ENCODE data around the gene PTPRM. TPM values are rescaled to one million over a fixed set of nuclear protein-coding genes. Genes with fewer than 3 reads are reported as not detected.

Gene PTPRM
- total and polyA plus RNA-seq, 4 donors = 9.2 to 23.0 (median 12.7) TPM

DNA sequence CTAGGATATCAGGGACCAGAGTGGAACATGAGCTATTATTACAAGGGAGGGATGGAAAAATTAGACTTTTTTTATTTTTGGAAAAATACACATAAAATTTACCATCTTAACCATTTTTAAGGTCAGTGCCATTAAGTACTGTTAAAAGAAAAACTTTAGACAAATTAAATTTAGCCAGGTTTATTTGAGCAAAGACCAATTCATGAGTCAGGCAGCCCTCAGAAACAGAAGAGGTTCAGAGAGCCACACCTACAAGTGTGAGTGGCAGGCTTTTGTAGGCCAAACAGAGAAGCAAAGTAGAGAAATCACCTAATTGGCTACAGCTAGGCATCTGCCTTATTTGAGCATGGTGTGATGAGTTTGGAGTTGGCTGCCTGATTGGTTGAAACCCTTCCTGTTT, 740.8 kb downstream of the PTPRM start:
- Histone ChIP-seq H3K36me3 (ENCODE audit: control insufficient read depth in 4 of 4, insufficient read depth in 3 of 4, low read depth in 1 of 4, low read length in 3 of 4) (no peaks in the 10 kb centered on the region), H3K4me1 (ENCODE audit: control insufficient read depth in 4 of 4, insufficient read depth in 4 of 4, low read length in 3 of 4) (no peaks in the 10 kb centered on the region), H3K27me3 (ENCODE audit: control insufficient read depth in 4 of 4, insufficient read depth in 4 of 4, low read length in 3 of 4) (no peaks in the 10 kb centered on the region), H3K9ac (ENCODE audit: low read depth in 1 of 2, low read length in 2 of 2) (no peak overlapping the region), H3K4me3 (ENCODE audit: low read depth in 1 of 3, low read length in 3 of 3) (no peak overlapping the region), H3K27ac (ENCODE audit: low read depth in 1 of 2, low read length in 2 of 2) (no peak overlapping the region), H3K9me3 (ENCODE audit: control insufficient read depth in 4 of 4, low read length in 3 of 4) (no peaks in the 10 kb centered on the region)
- TF ChIP-seq MAX (IDR thresholded peaks at IDR 0.05) = no peak
- no peak for TF ChIP-seq YY1 (IDR thresholded peaks at IDR 0.05)
- no peak for TF ChIP-seq RAD21 (IDR thresholded peaks at IDR 0.05)
- TF ChIP-seq, protein P1, sequence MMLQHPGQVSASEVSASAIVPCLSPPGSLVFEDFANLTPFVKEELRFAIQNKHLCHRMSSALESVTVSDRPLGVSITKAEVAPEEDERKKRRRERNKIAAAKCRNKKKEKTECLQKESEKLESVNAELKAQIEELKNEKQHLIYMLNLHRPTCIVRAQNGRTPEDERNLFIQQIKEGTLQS (IDR thresholded peaks at IDR 0.05) = no peak
- TF ChIP-seq SP1 (IDR thresholded peaks at IDR 0.05) = no peak
- no peak for TF ChIP-seq FOXA2 (IDR thresholded peaks at IDR 0.05)
- no peak for TF ChIP-seq JUND (IDR thresholded peaks at IDR 0.05)
- no peak for TF ChIP-seq REST (IDR thresholded peaks at IDR 0.05)
- TF ChIP-seq, protein P2, sequence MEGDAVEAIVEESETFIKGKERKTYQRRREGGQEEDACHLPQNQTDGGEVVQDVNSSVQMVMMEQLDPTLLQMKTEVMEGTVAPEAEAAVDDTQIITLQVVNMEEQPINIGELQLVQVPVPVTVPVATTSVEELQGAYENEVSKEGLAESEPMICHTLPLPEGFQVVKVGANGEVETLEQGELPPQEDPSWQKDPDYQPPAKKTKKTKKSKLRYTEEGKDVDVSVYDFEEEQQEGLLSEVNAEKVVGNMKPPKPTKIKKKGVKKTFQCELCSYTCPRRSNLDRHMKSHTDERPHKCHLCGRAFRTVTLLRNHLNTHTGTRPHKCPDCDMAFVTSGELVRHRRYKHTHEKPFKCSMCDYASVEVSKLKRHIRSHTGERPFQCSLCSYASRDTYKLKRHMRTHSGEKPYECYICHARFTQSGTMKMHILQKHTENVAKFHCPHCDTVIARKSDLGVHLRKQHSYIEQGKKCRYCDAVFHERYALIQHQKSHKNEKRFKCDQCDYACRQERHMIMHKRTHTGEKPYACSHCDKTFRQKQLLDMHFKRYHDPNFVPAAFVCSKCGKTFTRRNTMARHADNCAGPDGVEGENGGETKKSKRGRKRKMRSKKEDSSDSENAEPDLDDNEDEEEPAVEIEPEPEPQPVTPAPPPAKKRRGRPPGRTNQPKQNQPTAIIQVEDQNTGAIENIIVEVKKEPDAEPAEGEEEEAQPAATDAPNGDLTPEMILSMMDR (IDR thresholded peaks at IDR 0.05; ENCODE audit: low read depth, low read length, missing input control) = no peak
- no peak for TF ChIP-seq TAF1 (conservative IDR thresholded peaks at IDR 0.05)
- no peak for TF ChIP-seq EGR1 (IDR thresholded peaks at IDR 0.05; ENCODE audit: low read depth in 2 of 2)
- no peak for TF ChIP-seq HNF4G (IDR thresholded peaks at IDR 0.05)
- no peak for TF ChIP-seq RXRA (IDR thresholded peaks at IDR 0.05)
- TF ChIP-seq GABPA (IDR thresholded peaks at IDR 0.05 in 1 of 2, conservative IDR thresholded peaks at IDR 0.05 in 1 of 2) = no peak
- TF ChIP-seq NR2F2 (IDR thresholded peaks at IDR 0.05) = no peak
- TF ChIP-seq, protein P3, sequence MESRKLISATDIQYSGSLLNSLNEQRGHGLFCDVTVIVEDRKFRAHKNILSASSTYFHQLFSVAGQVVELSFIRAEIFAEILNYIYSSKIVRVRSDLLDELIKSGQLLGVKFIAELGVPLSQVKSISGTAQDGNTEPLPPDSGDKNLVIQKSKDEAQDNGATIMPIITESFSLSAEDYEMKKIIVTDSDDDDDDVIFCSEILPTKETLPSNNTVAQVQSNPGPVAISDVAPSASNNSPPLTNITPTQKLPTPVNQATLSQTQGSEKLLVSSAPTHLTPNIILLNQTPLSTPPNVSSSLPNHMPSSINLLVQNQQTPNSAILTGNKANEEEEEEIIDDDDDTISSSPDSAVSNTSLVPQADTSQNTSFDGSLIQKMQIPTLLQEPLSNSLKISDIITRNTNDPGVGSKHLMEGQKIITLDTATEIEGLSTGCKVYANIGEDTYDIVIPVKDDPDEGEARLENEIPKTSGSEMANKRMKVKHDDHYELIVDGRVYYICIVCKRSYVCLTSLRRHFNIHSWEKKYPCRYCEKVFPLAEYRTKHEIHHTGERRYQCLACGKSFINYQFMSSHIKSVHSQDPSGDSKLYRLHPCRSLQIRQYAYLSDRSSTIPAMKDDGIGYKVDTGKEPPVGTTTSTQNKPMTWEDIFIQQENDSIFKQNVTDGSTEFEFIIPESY (IDR thresholded peaks at IDR 0.05) = no peak
- no peak for TF ChIP-seq FOXA1 (IDR thresholded peaks at IDR 0.05)
- TF ChIP-seq HNF4A (conservative IDR thresholded peaks at IDR 0.05) = no peak
- no peak for DNase-seq (ENCODE audit: low spot score)
